B cell (primary cell): ENCODE results near the gene MIS18BP1. TPM values are rescaled to one million over a fixed set of nuclear protein-coding genes. Genes with fewer than 3 reads are reported as not detected.

Experiments used
- ATAC-seq: fragments of 200-7000 bp; cut with Tn5 transposase; one replicate; pipeline ENCODE4 v1.10.0; 2021; ENCODE audit warnings: low read depth, mild to moderate bottlenecking, moderate number of reproducible peaks, moderate library complexity
- CTCF ChIA-PET: fragments of 350-600 bp; sonication (Branson Sonifier 250); formaldehyde crosslinking; loops from one replicate; lab custom pipeline; 2021; ENCODE audit warnings: antibody characterized with exemption, inconsistent platforms; lab: Charles Lee
- POLR2A ChIA-PET: fragments of 350-600 bp; sonication (Branson Sonifier 250); formaldehyde crosslinking; loops from one replicate; lab custom pipeline; 2021; ENCODE audit warnings: antibody characterized with exemption; lab: Charles Lee
- DNase-seq: peaks from one replicate; pipeline ENCODE4 v3.0.0; 2013
- H2AFZ ChIP-seq: 2 replicates; pipeline ENCODE4 v1.6.1; 2012; ENCODE audit warnings: mild to moderate bottlenecking, low read depth, low read length; ENCODE audit not compliant: insufficient read depth, poor library complexity, severe bottlenecking
- H3K27ac ChIP-seq, 2 donors: 1 replicate in 1 of 2; 2 replicates in 1 of 2; pipeline ENCODE4 v1.5.1; 2012 to 2013; ENCODE audit warnings: low read length in 2 of 2, mild to moderate bottlenecking in 2 of 2, moderate library complexity in 1 of 2
- H3K27me3 ChIP-seq, 4 experiments: fragments of 200-600 bp in 1 of 4; sonication (generic) in 1 of 4; replicated peaks in 1 of 4; 1 replicate in 2 of 4; 2 replicates in 2 of 4; pipeline versions ENCODE4 v1.6.1 to v1.7.0; 2013 to 2016; ENCODE audit warnings: low read length in 3 of 4, mild to moderate bottlenecking in 2 of 4, mixed read lengths in 1 of 4, moderate library complexity in 1 of 4; ENCODE audit not compliant: insufficient read depth in 4 of 4, control insufficient read depth in 3 of 4; ENCODE audit errors: control extremely low read depth in 1 of 4
- H3K36me3 ChIP-seq, 2 experiments: replicated peaks in 1 of 2; 1 replicate in 1 of 2; 2 replicates in 1 of 2; pipeline versions ENCODE4 v1.6.1 to v1.7.1; 2013; ENCODE audit warnings: low read length in 1 of 2; ENCODE audit not compliant: insufficient read depth in 2 of 2, control insufficient read depth in 1 of 2; ENCODE audit errors: control extremely low read depth in 1 of 2, extremely low read depth in 1 of 2
- H3K4me1 ChIP-seq, 2 donors: fragments of 200-600 bp in 1 of 2; sonication (generic) in 1 of 2; 1 replicate in 1 of 2; 2 replicates in 1 of 2; pipeline versions ENCODE4 v1.5.1 to v1.6.1; 2013 to 2017; ENCODE audit warnings: low read length in 2 of 2; ENCODE audit not compliant: control insufficient read depth in 2 of 2, insufficient read depth in 2 of 2
- H3K4me2 ChIP-seq: replicated peaks from 2 replicates; pipeline ENCODE3; 2012; ENCODE audit warnings: mild to moderate bottlenecking, low read depth, low read length; ENCODE audit not compliant: poor library complexity, severe bottlenecking
- H3K4me3 ChIP-seq, 5 experiments: fragments of 200-600 bp in 1 of 5; sonication (generic) in 1 of 5; 1 replicate in 3 of 5; 2 replicates in 2 of 5; pipeline versions ENCODE4 v1.5.1 to v1.7.0; 2011 to 2016; ENCODE audit warnings: low read length in 4 of 5, mild to moderate bottlenecking in 4 of 5, low read depth in 2 of 5, control low read depth in 1 of 5, moderate library complexity in 1 of 5; ENCODE audit not compliant: insufficient read depth in 1 of 5; ENCODE audit errors: control extremely low read depth in 1 of 5, extremely low read depth in 1 of 5
- H3K79me2 ChIP-seq: fragments of 200-600 bp; sonication (generic); one replicate; pipeline ENCODE4 v1.6.0; 2016; ENCODE audit warnings: low read length; ENCODE audit not compliant: control insufficient read depth, insufficient read depth
- H3K9ac ChIP-seq: fragments of 200-600 bp; sonication (generic); 2 replicates; pipeline ENCODE4 v1.6.1; 2017; ENCODE audit warnings: mild to moderate bottlenecking, low read length, moderate library complexity
- H3K9me3 ChIP-seq, 3 donors: one replicate each; pipeline versions ENCODE4 v1.6.1 to v1.7.1; 2013; ENCODE audit warnings: low read length in 2 of 3; ENCODE audit not compliant: control insufficient read depth in 2 of 3, insufficient read depth in 1 of 3; ENCODE audit errors: control extremely low read depth in 1 of 3
- H4K20me1 ChIP-seq: 2 replicates; pipeline ENCODE4 v1.6.0; 2012; ENCODE audit warnings: mild to moderate bottlenecking, low read length; ENCODE audit not compliant: insufficient read depth, control insufficient read depth, poor library complexity, severe bottlenecking
- H3K27ac Mint-ChIP-seq: one replicate; pipeline ENCODE4 v1.8.0; 2021; ENCODE audit warnings: mixed read lengths
- H3K27me3 Mint-ChIP-seq: one replicate; pipeline ENCODE4 v1.8.0; 2021; ENCODE audit warnings: mixed read lengths
- H3K4me1 Mint-ChIP-seq: one replicate; pipeline ENCODE4 v1.8.0; 2021; ENCODE audit warnings: mixed read lengths
- H3K4me3 Mint-ChIP-seq: one replicate; pipeline ENCODE4 v1.8.0; 2021; ENCODE audit warnings: mixed read lengths
- H3K9me3 Mint-ChIP-seq: one replicate; pipeline ENCODE4 v1.8.0; 2022; ENCODE audit warnings: mixed read lengths; ENCODE audit not compliant: insufficient read depth
- EZH2 ChIP-seq: IDR thresholded peaks from 2 replicates; pipeline ENCODE4 v1.6.1; 2012; ENCODE audit warnings: borderline replicate concordance, low read depth, mild to moderate bottlenecking, moderate library complexity, low read length; ENCODE audit not compliant: insufficient read depth, poor library complexity, severe bottlenecking
- whole genome bisulfite sequencing: methylation state at CpG from one replicate; pipeline ENCODE4 v1.1.5; 2013; ENCODE audit warnings: missing lambda C conversion rate; ENCODE audit not compliant: insufficient coverage; 5-methylcytosine and 5-hydroxymethylcytosine counted together
- intact Hi-C: fragments of 100-400 bp; cut with micrococcal nuclease; formaldehyde crosslinking; loops from one replicate; pipeline ENCODE4 v1.10.0; 2022
- polyA plus RNA-seq: library from polyadenylated mRNA; depleted of rRNA; stranded (reverse); fragments of >200 nt; gene quantifications from 2 replicates; pipeline ENCODE4 v1.2.3, GENCODE V29; 2012
- total RNA-seq, 2 donors: library from RNA; stranded (reverse); fragments of 120-200 nt in 1 of 2; gene quantifications; 1 replicate in 1 of 2; 2 replicates in 1 of 2; pipeline versions ENCODE4 v1.2.3 to v1.2.4, GENCODE V29; 2013 to 2022
- TF ChIP-seq, protein P1 (sequence below): fragments of 200-600 bp; IDR thresholded peaks from one replicate; pipeline ENCODE4 v1.8.0; 2022; ENCODE audit warnings: antibody characterized with exemption, mild to moderate bottlenecking

MIS18BP1 gene
- total and polyA plus RNA-seq, 2 donors (not counting 1 experiment from before 2014, with no cell fraction given) = 30.0 to 92.5 TPM

DNA sequence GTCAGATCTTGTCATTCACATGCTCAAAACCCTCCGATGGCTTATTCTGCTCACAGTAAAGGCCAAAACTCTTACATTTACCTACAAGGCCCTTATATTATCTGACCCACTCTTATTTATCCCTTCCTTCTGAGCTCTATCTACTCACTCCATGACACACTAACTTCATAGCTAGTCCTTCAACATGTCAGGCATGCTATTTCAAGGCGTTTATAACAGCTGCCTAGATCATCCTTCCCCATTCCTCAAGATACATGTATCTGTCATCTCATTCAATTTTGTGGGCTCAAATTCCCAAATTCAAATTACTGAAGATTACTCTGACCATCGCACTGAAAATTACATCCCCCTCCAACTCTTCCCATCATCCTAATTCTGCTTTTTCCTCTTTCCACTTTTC lies 6.9 kb downstream of the MIS18BP1 start:
- Histone ChIP-seq H2AFZ (no peak overlapping the region), H3K4me1 (peaks cover 24 to 28% of the 10 kb centered on the region in 2 donors), H3K4me3 (no peak overlapping the region), H3K79me2 (peaks cover 86% of the 10 kb centered on the region), H3K36me3 (peaks cover 6 to 11% of the 10 kb centered on the region in 2 experiments), H3K27me3 (no peaks in the 10 kb centered on the region), H3K4me2 (no peak overlapping the region), H4K20me1 (peaks cover 40% of the 10 kb centered on the region), H3K9me3 (peaks cover 0 to 4% (median 0%) of the 10 kb centered on the region in 3 donors), H3K27ac (no peak overlapping the region), H3K9ac (no peak overlapping the region)
- no peaks in the 10 kb centered on the region for H3K9me3 Mint-ChIP-seq
- H3K4me1 Mint-ChIP-seq = peaks cover 39% of the 10 kb centered on the region
- no peak overlapping the region for H3K4me3 Mint-ChIP-seq
- DNase-seq (no peak), ATAC-seq (no peak)
- H3K27me3 Mint-ChIP-seq = no peaks in the 10 kb centered on the region
- ChIA-PET POLR2A (no interaction called here), CTCF (interaction anchor here (0.7 kb wide), 1 partner anchor 111 kb away, joined by 3 read pairs; no protein-coding TSS in a partner anchor)
- TF ChIP-seq, protein P1, sequence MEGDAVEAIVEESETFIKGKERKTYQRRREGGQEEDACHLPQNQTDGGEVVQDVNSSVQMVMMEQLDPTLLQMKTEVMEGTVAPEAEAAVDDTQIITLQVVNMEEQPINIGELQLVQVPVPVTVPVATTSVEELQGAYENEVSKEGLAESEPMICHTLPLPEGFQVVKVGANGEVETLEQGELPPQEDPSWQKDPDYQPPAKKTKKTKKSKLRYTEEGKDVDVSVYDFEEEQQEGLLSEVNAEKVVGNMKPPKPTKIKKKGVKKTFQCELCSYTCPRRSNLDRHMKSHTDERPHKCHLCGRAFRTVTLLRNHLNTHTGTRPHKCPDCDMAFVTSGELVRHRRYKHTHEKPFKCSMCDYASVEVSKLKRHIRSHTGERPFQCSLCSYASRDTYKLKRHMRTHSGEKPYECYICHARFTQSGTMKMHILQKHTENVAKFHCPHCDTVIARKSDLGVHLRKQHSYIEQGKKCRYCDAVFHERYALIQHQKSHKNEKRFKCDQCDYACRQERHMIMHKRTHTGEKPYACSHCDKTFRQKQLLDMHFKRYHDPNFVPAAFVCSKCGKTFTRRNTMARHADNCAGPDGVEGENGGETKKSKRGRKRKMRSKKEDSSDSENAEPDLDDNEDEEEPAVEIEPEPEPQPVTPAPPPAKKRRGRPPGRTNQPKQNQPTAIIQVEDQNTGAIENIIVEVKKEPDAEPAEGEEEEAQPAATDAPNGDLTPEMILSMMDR = no peak
- TF ChIP-seq EZH2 = no peak
- no peak overlapping the region for H3K27ac Mint-ChIP-seq
- WGBS = 81% methylated on average over 2 of the region's 3 CpGs
- intact Hi-C loops = loop anchor here (1.0 kb wide), 1 partner anchor 73 kb away; no protein-coding TSS in a partner anchor

DNA sequence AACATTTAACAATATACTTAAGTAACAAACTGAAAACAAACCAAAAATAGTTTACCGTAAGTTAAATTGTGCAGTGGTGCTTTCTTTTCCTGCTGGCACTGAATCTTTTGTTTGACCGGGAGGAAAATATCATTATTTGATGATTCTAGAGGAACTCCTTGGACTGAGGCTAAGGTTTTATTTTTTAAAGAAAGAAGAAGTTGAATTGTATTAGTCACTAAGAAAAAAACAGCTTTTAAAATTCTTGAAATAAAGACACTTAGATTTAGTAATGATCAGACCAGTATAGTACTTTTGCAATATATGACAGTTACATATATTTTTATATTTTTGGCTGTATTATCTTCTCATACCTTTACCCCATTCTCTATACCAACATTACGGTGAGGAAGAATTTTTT lies 10.3 kb downstream of the MIS18BP1 start:
- no CpG with 5 or more reads among the region's 3 CpGs for WGBS
- H4K20me1 ChIP-seq = peaks cover 38% of the 10 kb centered on the region
- no peaks in the 10 kb centered on the region for H3K27me3 ChIP-seq
- peaks cover 3 to 4% of the 10 kb centered on the region in 2 donors for H3K4me1 ChIP-seq
- no peak overlapping the region for H3K4me3 Mint-ChIP-seq
- no peak overlapping the region for H3K4me2 ChIP-seq
- H3K9me3 ChIP-seq = no peaks in the 10 kb centered on the region
- H3K27ac Mint-ChIP-seq = no peak overlapping the region
- intact Hi-C loops = no loop called here
- POLR2A ChIA-PET = no interaction called here
- H3K9ac ChIP-seq = no peak overlapping the region
- DNase-seq (no peak), ATAC-seq (no peak)
- peak overlapping the region in 1 of 2 donors; percentile 20 for H3K27ac ChIP-seq
- TF ChIP-seq EZH2 = no peak
- TF ChIP-seq, protein P1 = no peak
- peaks cover 21% of the 10 kb centered on the region for H3K4me1 Mint-ChIP-seq
- peaks cover 14 to 24% of the 10 kb centered on the region in 2 experiments for H3K36me3 ChIP-seq
- no peaks in the 10 kb centered on the region for H3K27me3 Mint-ChIP-seq
- peaks cover 68% of the 10 kb centered on the region for H3K79me2 ChIP-seq
- no peak overlapping the region for H2AFZ ChIP-seq
- no peaks in the 10 kb centered on the region for H3K9me3 Mint-ChIP-seq
- CTCF ChIA-PET = interaction anchor here (1.2 kb wide), 1 partner anchor 26 kb away, joined by 3 read pairs; no protein-coding TSS in a partner anchor
- H3K4me3 ChIP-seq = no peak overlapping the region
